ENCODE data around the gene ATP2C2.

ATP2C2 gene

DNA sequence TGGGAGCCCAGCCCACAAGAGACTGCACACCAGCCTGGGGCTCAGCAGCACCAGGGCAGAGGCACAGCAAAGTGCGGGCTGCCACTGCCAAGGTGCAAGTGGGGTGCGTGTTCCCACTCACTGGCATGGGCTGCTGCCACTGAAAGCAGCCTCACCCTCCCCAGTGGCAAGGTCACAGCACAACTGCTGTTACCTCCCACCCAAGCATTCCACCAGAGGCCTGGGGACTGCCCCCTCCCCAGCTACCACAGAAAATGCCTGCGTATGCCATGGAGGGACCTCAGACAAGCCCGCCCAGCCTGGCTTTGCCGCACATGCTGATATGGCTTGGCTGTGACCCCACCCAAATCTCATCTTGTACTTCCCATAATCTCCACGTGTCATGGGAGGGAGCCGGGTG, 103.0 kb downstream of the ATP2C2 start:
- Histone ChIP-seq H3K36me3 (ENCODE audit: insufficient read depth) (no peaks in the 10 kb centered on the region), H3K4me1 (ENCODE audit: low read depth, poor library complexity, severe bottlenecking) (no peaks in the 10 kb centered on the region), H3K9ac (no peak overlapping the region), H3K4me2 (no peak overlapping the region), H2AFZ (ENCODE audit: low read depth) (no peak overlapping the region), H3K27me3 (ENCODE audit: insufficient read depth, low read depth) (no peaks in the 10 kb centered on the region), H3K79me2 (ENCODE audit: insufficient read depth, low read depth) (no peaks in the 10 kb centered on the region), H3K4me3 (IDR thresholded peaks at IDR 0.05; ENCODE audit: insufficient read depth, low read depth, low read length) (no peak overlapping the region), H4K20me1 (ENCODE audit: insufficient read depth) (no peaks in the 10 kb centered on the region), H3K27ac (no peak overlapping the region)
- TF ChIP-seq, protein P1, sequence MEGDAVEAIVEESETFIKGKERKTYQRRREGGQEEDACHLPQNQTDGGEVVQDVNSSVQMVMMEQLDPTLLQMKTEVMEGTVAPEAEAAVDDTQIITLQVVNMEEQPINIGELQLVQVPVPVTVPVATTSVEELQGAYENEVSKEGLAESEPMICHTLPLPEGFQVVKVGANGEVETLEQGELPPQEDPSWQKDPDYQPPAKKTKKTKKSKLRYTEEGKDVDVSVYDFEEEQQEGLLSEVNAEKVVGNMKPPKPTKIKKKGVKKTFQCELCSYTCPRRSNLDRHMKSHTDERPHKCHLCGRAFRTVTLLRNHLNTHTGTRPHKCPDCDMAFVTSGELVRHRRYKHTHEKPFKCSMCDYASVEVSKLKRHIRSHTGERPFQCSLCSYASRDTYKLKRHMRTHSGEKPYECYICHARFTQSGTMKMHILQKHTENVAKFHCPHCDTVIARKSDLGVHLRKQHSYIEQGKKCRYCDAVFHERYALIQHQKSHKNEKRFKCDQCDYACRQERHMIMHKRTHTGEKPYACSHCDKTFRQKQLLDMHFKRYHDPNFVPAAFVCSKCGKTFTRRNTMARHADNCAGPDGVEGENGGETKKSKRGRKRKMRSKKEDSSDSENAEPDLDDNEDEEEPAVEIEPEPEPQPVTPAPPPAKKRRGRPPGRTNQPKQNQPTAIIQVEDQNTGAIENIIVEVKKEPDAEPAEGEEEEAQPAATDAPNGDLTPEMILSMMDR (conservative IDR thresholded peaks at IDR 0.05; ENCODE audit: low read depth, low read length), result no peak

DNA sequence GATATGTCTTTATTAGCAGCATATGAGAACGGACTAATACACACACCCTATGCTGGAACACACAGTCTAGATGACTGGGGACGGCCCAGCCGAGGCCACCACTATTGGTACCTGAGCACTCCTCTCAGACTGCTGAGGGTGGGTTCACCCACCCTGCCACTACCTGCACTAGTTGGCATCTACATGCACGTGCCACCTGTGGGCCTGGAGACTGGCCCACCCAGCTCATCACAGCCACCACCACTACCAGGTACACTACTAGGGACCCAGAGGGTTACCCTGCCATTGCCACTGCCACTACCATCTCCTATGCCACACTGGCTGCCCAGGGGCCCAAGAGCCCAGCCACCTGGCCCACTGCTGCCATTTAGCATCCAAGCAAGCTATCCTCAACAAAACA, 103.6 kb downstream of the ATP2C2 start:
- H3K27ac ChIP-seq, result no peak overlapping the region
- H3K4me3 ChIP-seq (IDR thresholded peaks at IDR 0.05; ENCODE audit: insufficient read depth, low read depth, low read length), result no peak overlapping the region
- no peaks in the 10 kb centered on the region for H3K79me2 ChIP-seq (ENCODE audit: insufficient read depth, low read depth)
- no peak overlapping the region for H3K9ac ChIP-seq
- no peak overlapping the region for H3K4me2 ChIP-seq
- H2AFZ ChIP-seq (ENCODE audit: low read depth), result no peak overlapping the region
- H3K27me3 ChIP-seq (ENCODE audit: insufficient read depth, low read depth), result no peaks in the 10 kb centered on the region
- H4K20me1 ChIP-seq (ENCODE audit: insufficient read depth), result no peaks in the 10 kb centered on the region
- H3K36me3 ChIP-seq (ENCODE audit: insufficient read depth), result no peaks in the 10 kb centered on the region
- H3K4me1 ChIP-seq (ENCODE audit: low read depth, poor library complexity, severe bottlenecking), result no peaks in the 10 kb centered on the region
- TF ChIP-seq, protein P1 (conservative IDR thresholded peaks at IDR 0.05; ENCODE audit: low read depth, low read length), result no peak

DNA sequence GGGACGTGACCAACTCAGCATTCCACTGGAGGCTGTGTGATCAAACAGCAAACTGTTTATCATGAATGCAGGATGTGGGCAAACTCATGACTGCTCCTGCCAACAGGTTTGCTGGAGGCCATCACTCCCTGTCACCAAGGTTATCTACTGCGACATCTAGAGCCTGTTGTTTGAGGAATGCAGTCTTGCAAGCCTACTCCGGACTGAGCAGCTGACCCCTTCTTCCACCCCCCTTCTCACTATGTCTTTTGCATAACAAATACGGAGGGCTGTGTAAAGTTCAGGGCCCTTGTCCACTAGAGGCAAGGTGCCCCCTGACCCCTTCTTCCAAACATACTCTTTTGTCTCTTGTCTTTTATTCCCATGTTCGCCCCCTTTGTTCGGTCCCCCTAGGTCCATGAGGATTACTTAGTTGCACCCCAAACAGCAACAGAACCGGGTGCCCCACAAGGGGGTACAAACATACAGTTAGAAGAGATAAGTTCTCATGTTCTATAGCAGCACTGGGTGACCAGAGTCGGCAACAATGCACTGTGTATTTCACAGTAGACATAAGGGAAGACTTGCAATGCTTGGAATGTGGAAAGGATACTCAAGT, 107.4 kb downstream of the ATP2C2 start:
- H3K4me3 ChIP-seq (IDR thresholded peaks at IDR 0.05; ENCODE audit: insufficient read depth, low read depth, low read length), result no peak overlapping the region
- no peaks in the 10 kb centered on the region for H3K79me2 ChIP-seq (ENCODE audit: insufficient read depth, low read depth)
- no peak overlapping the region for H2AFZ ChIP-seq (ENCODE audit: low read depth)
- H4K20me1 ChIP-seq (ENCODE audit: insufficient read depth), result no peaks in the 10 kb centered on the region
- TF ChIP-seq, protein P1 (conservative IDR thresholded peaks at IDR 0.05; ENCODE audit: low read depth, low read length), result no peak
- H3K4me2 ChIP-seq, result no peak overlapping the region
- H3K4me1 ChIP-seq (ENCODE audit: low read depth, poor library complexity, severe bottlenecking), result no peaks in the 10 kb centered on the region
- H3K36me3 ChIP-seq (ENCODE audit: insufficient read depth), result no peaks in the 10 kb centered on the region
- H3K27ac ChIP-seq, result no peak overlapping the region
- no peaks in the 10 kb centered on the region for H3K27me3 ChIP-seq (ENCODE audit: insufficient read depth, low read depth)
- no peak overlapping the region for H3K9ac ChIP-seq

DNA sequence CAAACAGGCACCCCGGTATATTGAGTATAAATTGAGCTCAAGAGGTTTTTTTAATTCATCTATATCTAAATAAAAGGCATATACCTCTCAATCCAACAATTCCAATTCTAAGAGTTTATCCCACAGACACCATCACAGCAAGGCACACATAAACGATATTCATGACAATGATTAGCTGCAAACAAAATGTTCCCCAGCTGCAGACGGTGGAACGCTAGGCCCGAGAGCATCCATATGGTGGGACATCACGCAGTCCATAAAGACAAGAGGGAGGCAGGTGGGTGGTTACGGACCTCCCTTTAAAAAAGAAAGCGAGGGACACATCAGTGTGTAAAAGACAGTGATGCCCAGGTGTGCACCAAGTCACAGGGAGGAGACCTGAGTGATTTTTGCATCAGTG, 108.1 kb downstream of the ATP2C2 start:
- H3K79me2 ChIP-seq (ENCODE audit: insufficient read depth, low read depth), result no peaks in the 10 kb centered on the region
- no peak overlapping the region for H2AFZ ChIP-seq (ENCODE audit: low read depth)
- no peak overlapping the region for H3K27ac ChIP-seq
- no peaks in the 10 kb centered on the region for H4K20me1 ChIP-seq (ENCODE audit: insufficient read depth)
- no peaks in the 10 kb centered on the region for H3K4me1 ChIP-seq (ENCODE audit: low read depth, poor library complexity, severe bottlenecking)
- H3K4me2 ChIP-seq, result no peak overlapping the region
- TF ChIP-seq, protein P1 (conservative IDR thresholded peaks at IDR 0.05; ENCODE audit: low read depth, low read length), result no peak
- H3K36me3 ChIP-seq (ENCODE audit: insufficient read depth), result no peaks in the 10 kb centered on the region
- no peak overlapping the region for H3K9ac ChIP-seq
- no peaks in the 10 kb centered on the region for H3K27me3 ChIP-seq (ENCODE audit: insufficient read depth, low read depth)
- H3K4me3 ChIP-seq (IDR thresholded peaks at IDR 0.05; ENCODE audit: insufficient read depth, low read depth, low read length), result no peak overlapping the region

Data from KMS-11 (cell line).